ENCODE results near the gene GTF3C1. TPM values are rescaled to one million over a fixed set of nuclear protein-coding genes. Genes with fewer than 3 reads are reported as not detected.

GTF3C1 gene
- total RNA-seq, 1 experiment from 2014 or later = 38.1 TPM

GRCh38 chr16:27597361-27597760, 47.6 kb upstream of the GTF3C1 start:
- no peak for DNase-seq (ENCODE audit: unreplicated experiment)
- no TSS peak for BruUV-seq (replicated peaks)
- no peaks in the 10 kb centered on the region for H3K27me3 Mint-ChIP-seq (ENCODE audit: insufficient read depth, unreplicated experiment)
- H3K9me3 Mint-ChIP-seq (ENCODE audit: unreplicated experiment) = no peaks in the 10 kb centered on the region
- intact Hi-C loops (cut with micrococcal nuclease) = no loop called here
- ChIA-PET POLR2A (interaction anchor here (0.7 kb wide), 1 partner anchor 176 kb away, joined by 3 read pairs; no protein-coding TSS in a partner anchor), CTCF (interaction anchor here (0.6 to 0.8 kb wide), 2 partner anchors 10 to 260 kb away, joined by 3 to 5 read pairs; no protein-coding TSS in a partner anchor)
- H3K27ac Mint-ChIP-seq (ENCODE audit: low read depth, unreplicated experiment) = no peak overlapping the region
- H3K36me3 Mint-ChIP-seq (ENCODE audit: insufficient read depth, unreplicated experiment) = peaks cover 9% of the 10 kb centered on the region
- H3K4me1 Mint-ChIP-seq (ENCODE audit: insufficient read depth, unreplicated experiment) = no peaks in the 10 kb centered on the region
- TF ChIP-seq, protein P1, sequence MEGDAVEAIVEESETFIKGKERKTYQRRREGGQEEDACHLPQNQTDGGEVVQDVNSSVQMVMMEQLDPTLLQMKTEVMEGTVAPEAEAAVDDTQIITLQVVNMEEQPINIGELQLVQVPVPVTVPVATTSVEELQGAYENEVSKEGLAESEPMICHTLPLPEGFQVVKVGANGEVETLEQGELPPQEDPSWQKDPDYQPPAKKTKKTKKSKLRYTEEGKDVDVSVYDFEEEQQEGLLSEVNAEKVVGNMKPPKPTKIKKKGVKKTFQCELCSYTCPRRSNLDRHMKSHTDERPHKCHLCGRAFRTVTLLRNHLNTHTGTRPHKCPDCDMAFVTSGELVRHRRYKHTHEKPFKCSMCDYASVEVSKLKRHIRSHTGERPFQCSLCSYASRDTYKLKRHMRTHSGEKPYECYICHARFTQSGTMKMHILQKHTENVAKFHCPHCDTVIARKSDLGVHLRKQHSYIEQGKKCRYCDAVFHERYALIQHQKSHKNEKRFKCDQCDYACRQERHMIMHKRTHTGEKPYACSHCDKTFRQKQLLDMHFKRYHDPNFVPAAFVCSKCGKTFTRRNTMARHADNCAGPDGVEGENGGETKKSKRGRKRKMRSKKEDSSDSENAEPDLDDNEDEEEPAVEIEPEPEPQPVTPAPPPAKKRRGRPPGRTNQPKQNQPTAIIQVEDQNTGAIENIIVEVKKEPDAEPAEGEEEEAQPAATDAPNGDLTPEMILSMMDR (IDR thresholded peaks at IDR 0.05; ENCODE audit: unreplicated experiment) = no peak
- no peak overlapping the region for H3K4me3 Mint-ChIP-seq (ENCODE audit: unreplicated experiment)

DNA sequence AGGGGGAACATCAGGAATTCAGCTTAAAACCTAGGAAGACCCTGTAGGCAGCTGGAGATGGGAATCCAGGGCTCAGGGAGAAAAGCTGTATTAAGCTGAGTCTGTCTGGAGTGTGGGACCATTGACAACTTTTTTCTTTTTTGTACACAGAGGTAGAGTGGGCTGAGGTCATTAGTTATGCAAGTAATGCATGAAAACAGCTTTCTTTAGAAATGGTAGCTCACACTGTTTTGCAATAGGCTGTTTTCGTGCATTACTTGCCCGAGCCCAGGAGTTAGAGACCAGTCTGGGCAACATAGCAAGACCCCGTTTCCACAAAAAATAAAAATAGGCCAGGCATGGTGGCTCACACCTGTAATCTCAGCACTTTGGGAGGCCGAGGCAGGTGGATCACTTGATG, 46.7 kb upstream of the GTF3C1 start:
- Mint-ChIP-seq H3K36me3 (ENCODE audit: insufficient read depth, unreplicated experiment) (peaks cover 9% of the 10 kb centered on the region), H3K27ac (ENCODE audit: low read depth, unreplicated experiment) (no peak overlapping the region), H3K4me1 (ENCODE audit: insufficient read depth, unreplicated experiment) (no peaks in the 10 kb centered on the region), H3K27me3 (ENCODE audit: insufficient read depth, unreplicated experiment) (no peaks in the 10 kb centered on the region), H3K4me3 (ENCODE audit: unreplicated experiment) (no peak overlapping the region), H3K9me3 (ENCODE audit: unreplicated experiment) (no peaks in the 10 kb centered on the region)
- no peak for DNase-seq (ENCODE audit: unreplicated experiment)
- BruUV-seq (replicated peaks) = no TSS peak
- POLR2A ChIA-PET = interaction anchor here (0.7 kb wide), 1 partner anchor 177 kb away, joined by 3 read pairs; no protein-coding TSS in a partner anchor
- CTCF ChIA-PET = no interaction called here
- intact Hi-C loops (cut with micrococcal nuclease) = no loop called here
- TF ChIP-seq, protein P1 (IDR thresholded peaks at IDR 0.05; ENCODE audit: unreplicated experiment) = no peak

GRCh38 chr16:27595993-27596392, 46.3 kb upstream of the GTF3C1 start:
- peaks cover 9% of the 10 kb centered on the region for H3K36me3 Mint-ChIP-seq (ENCODE audit: insufficient read depth, unreplicated experiment)
- TF ChIP-seq, protein P1 (IDR thresholded peaks at IDR 0.05; ENCODE audit: unreplicated experiment) = no peak
- no peak overlapping the region for H3K4me3 Mint-ChIP-seq (ENCODE audit: unreplicated experiment)
- no peak overlapping the region for H3K27ac Mint-ChIP-seq (ENCODE audit: low read depth, unreplicated experiment)
- H3K9me3 Mint-ChIP-seq (ENCODE audit: unreplicated experiment) = no peaks in the 10 kb centered on the region
- ChIA-PET POLR2A (no interaction called here), CTCF (interaction anchor here (0.5 kb wide), 1 partner anchor 11 kb away, joined by 3 read pairs; no protein-coding TSS in a partner anchor)
- DNase-seq (ENCODE audit: unreplicated experiment) = no peak
- H3K27me3 Mint-ChIP-seq (ENCODE audit: insufficient read depth, unreplicated experiment) = no peaks in the 10 kb centered on the region
- no peaks in the 10 kb centered on the region for H3K4me1 Mint-ChIP-seq (ENCODE audit: insufficient read depth, unreplicated experiment)
- BruUV-seq (replicated peaks) = no TSS peak
- intact Hi-C loops (cut with micrococcal nuclease) = no loop called here

DNA sequence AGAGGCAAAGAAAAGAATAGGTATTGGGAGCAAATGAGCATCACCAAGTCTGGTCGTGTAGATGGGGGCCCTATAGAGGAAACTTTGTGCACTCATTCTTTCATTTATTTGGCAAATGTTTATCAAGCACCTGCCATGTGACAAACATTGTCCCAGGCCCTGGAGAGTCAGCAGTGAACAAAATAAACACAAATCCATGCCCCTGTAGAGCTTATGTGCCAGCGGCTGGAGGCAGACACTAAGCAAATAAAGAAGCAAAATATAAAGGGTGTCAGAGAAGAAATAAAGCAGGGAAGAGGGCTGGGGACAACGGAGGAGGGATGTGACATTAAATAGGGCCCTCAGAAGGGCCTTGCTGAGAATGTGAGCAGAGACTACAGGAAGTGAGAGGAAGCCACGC, 45.8 kb upstream of the GTF3C1 start:
- H3K4me3 Mint-ChIP-seq (ENCODE audit: unreplicated experiment) = no peak overlapping the region
- CTCF ChIA-PET = interaction anchor here (0.5 kb wide), 1 partner anchor 12 kb away, joined by 3 read pairs; no protein-coding TSS in a partner anchor
- POLR2A ChIA-PET = no interaction called here
- intact Hi-C loops (cut with micrococcal nuclease) = no loop called here
- no peak for DNase-seq (ENCODE audit: unreplicated experiment)
- no peak overlapping the region for H3K27ac Mint-ChIP-seq (ENCODE audit: low read depth, unreplicated experiment)
- H3K27me3 Mint-ChIP-seq (ENCODE audit: insufficient read depth, unreplicated experiment) = no peaks in the 10 kb centered on the region
- BruUV-seq (replicated peaks) = no TSS peak
- TF ChIP-seq, protein P1 (IDR thresholded peaks at IDR 0.05; ENCODE audit: unreplicated experiment) = no peak
- H3K36me3 Mint-ChIP-seq (ENCODE audit: insufficient read depth, unreplicated experiment) = peaks cover 9% of the 10 kb centered on the region
- H3K4me1 Mint-ChIP-seq (ENCODE audit: insufficient read depth, unreplicated experiment) = no peaks in the 10 kb centered on the region
- no peaks in the 10 kb centered on the region for H3K9me3 Mint-ChIP-seq (ENCODE audit: unreplicated experiment)

Data from MCF 10A (cell line).